HepG2 (cell line): Measurements from ENCODE around the gene UROS. TPM values are rescaled to one million over a fixed set of nuclear protein-coding genes. Genes with fewer than 3 reads are reported as not detected.

Experiments used
- ATAC-seq: fragments of 200-7000 bp; cut with Tn5 transposase; 3 replicates; pipeline ENCODE4 v1.9.1; 2020; ENCODE audit warnings: mild to moderate bottlenecking, moderate library complexity
- Bru-seq: library from RNA; stranded (reverse); fragments of 400-500 nt; gene quantifications from one replicate; lab custom pipeline; 2021; lab: Mats Ljungman, UMichigan
- BruChase-seq, 2 experiments: library from RNA; stranded (reverse); fragments of 400-500 nt; gene quantifications; one replicate each; lab custom pipeline; 2021; lab: Mats Ljungman, UMichigan
- BruUV-seq: library from RNA; stranded (reverse); fragments of 400-500 nt; replicated peaks from 2 replicates; lab custom pipeline; 2021; lab: Mats Ljungman, UMichigan
- CTCF ChIA-PET: fragments of 300-600 bp; formaldehyde crosslinking; extraction: SDS; loops from one replicate; lab custom pipeline; 2021; ENCODE audit warnings: low total read pairs, inconsistent platforms, low intra/inter-chr PET ratio; lab: Yijun Ruan, JAX
- POLR2A ChIA-PET: fragments of 350-600 bp; sonication (Branson Sonifier 250); formaldehyde crosslinking; loops from one replicate; lab custom pipeline; 2020; ENCODE audit warnings: antibody characterized with exemption, inconsistent platforms; lab: Yijun Ruan, JAX
- DNase-seq: peaks from one replicate; pipeline ENCODE4 v3.0.0-alpha.2; 2015; ENCODE audit warnings: low spot score
- FAIRE-seq: peaks from 3 replicates; lab custom pipeline; 2011; peaks lifted over from hg19 to GRCh38; lab: Jason Lieb, UNC
- H2AFZ ChIP-seq: one replicate; pipeline ENCODE4 v1.6.1; 2011; ENCODE audit warnings: low read length, inconsistent platforms
- H3K27ac ChIP-seq: fragments of 300-600 bp; 3 replicates; pipeline ENCODE4 v1.8.0; 2011; ENCODE audit warnings: mixed run types, mild to moderate bottlenecking, mixed read lengths, low read length, inconsistent platforms; ENCODE audit not compliant: insufficient read depth; ENCODE audit errors: extremely low read length
- H3K27me3 ChIP-seq, 2 experiments: fragments of 200-600 bp in 1 of 2; 2 replicates in 1 of 2; 3 replicates in 1 of 2; pipeline versions ENCODE4 v1.6.0 to v1.8.0; 2011; ENCODE audit warnings: low read length in 2 of 2, mild to moderate bottlenecking in 2 of 2, moderate library complexity in 2 of 2, inconsistent platforms in 1 of 2; ENCODE audit not compliant: insufficient read depth in 2 of 2, control insufficient read depth in 1 of 2
- H3K36me3 ChIP-seq, 2 experiments: fragments of 200-600 bp in 1 of 2; replicated peaks in 1 of 2; 2 replicates in 1 of 2; 3 replicates in 1 of 2; pipeline versions ENCODE4 v1.5.1 to v1.8.0; 2011; ENCODE audit warnings: low read length in 2 of 2, inconsistent platforms in 1 of 2; ENCODE audit not compliant: insufficient read depth in 2 of 2, control insufficient read depth in 1 of 2
- H3K4me1 ChIP-seq: 2 replicates; pipeline ENCODE4 v1.5.1; 2012; ENCODE audit warnings: low read length, inconsistent platforms; ENCODE audit not compliant: insufficient read depth
- H3K4me2 ChIP-seq: 2 replicates; pipeline ENCODE4 v1.6.0; 2011; ENCODE audit warnings: low read depth, low read length, inconsistent platforms
- H3K4me3 ChIP-seq, 3 experiments: fragments of 200-600 bp in 1 of 3; sonication (generic), shearing (Covaris generic) in 1 of 3; replicated peaks in 1 of 3; 2 replicates each; pipeline ENCODE4 v1.5.1; 2011 to 2016; ENCODE audit warnings: low read length in 3 of 3, inconsistent platforms in 2 of 3, low read depth in 2 of 3, mild to moderate bottlenecking in 2 of 3, control low read depth in 1 of 3, mixed read lengths in 1 of 3; ENCODE audit not compliant: insufficient read depth in 1 of 3
- H3K79me2 ChIP-seq: one replicate; pipeline ENCODE4 v1.6.1; 2011; ENCODE audit warnings: low read length, inconsistent platforms; ENCODE audit not compliant: insufficient read depth
- H3K9ac ChIP-seq: 2 replicates; pipeline ENCODE4 v1.6.0; 2011; ENCODE audit warnings: mild to moderate bottlenecking, low read depth, low read length, inconsistent platforms; ENCODE audit not compliant: insufficient read depth
- H3K9me3 ChIP-seq: 2 replicates; pipeline ENCODE4 v1.5.1; 2012; ENCODE audit warnings: mild to moderate bottlenecking, low read length
- H4K20me1 ChIP-seq: 2 replicates; pipeline ENCODE4 v1.6.0; 2011; ENCODE audit warnings: inconsistent platforms, mild to moderate bottlenecking, low read length, moderate library complexity; ENCODE audit not compliant: insufficient read depth
- DRAP1 ChIP-seq: IDR thresholded peaks from 2 replicates; pipeline ENCODE4 v1.6.1; 2016; ENCODE audit warnings: missing genetic modification reagents, missing compliant biosample characterization
- PCBP1 ChIP-seq: fragments of 200-400 bp; formaldehyde crosslinking; IDR thresholded peaks from 2 replicates; pipeline ENCODE4 v1.6.1; 2017; ENCODE audit warnings: mild to moderate bottlenecking, low read depth, low read length, borderline replicate concordance
- SKI ChIP-seq: fragments of 450-650 bp; IDR thresholded peaks from one replicate; pipeline ENCODE4 v1.6.1; 2018; ENCODE audit warnings: mild to moderate bottlenecking; ENCODE audit not compliant: partially characterized antibody
- ZHX2 ChIP-seq, 2 experiments: sonication (generic) in 1 of 2; formaldehyde crosslinking in 1 of 2; IDR thresholded peaks; 2 replicates each; pipeline versions ENCODE4 v1.6.1 to v1.9.0; 2014 to 2022; ENCODE audit warnings: antibody characterized with exemption in 1 of 2, borderline replicate concordance in 1 of 2, inconsistent platforms in 1 of 2, low read depth in 1 of 2, missing genetic modification reagents in 1 of 2
- WGBS: methylation state at CpG from one replicate; pipeline ENCODE4 v1.1.6; 2017; ENCODE audit warnings: low lambda C conversion rate; 5-methylcytosine and 5-hydroxymethylcytosine counted together
- in situ Hi-C: cut with HindIII; loops from 2 replicates; pipeline ENCODE4 v1.10.0; 2017; ENCODE audit warnings: low pct_unique_long_range_greater_than_20kb; ENCODE audit not compliant: extremely low pct_ligation_motif_present
- intact Hi-C: fragments of 100-400 bp; cut with micrococcal nuclease; formaldehyde crosslinking; loops from one replicate; pipeline ENCODE4 v1.10.0; 2022; ENCODE audit not compliant: unreplicated experiment
- long read RNA-seq, 2 experiments: library from RNA in 1 of 2; library from polyadenylated mRNA in 1 of 2; stranded (forward) in 1 of 2; unstranded in 1 of 2; transcript quantifications; one replicate each; pipeline ENCODE4 v2.0.0, GENCODE V29; 2019 to 2022
- polyA minus RNA-seq, 3 experiments: library from RNA; depleted of rRNA, polyadenylated mRNA; stranded (reverse); fragments of >200 nt; gene quantifications; 2 replicates each; pipeline ENCODE4 v1.2.3, GENCODE V29; 2011; ENCODE audit warnings: low replicate concordance in 1 of 3
- polyA plus RNA-seq, 8 experiments: library from polyadenylated mRNA; depleted of rRNA in 3 of 8; stranded (reverse) in 7 of 8; unstranded in 1 of 8; fragments of >200 nt; fragmentation: Illumina TruSeq in 4 of 8; extraction: Trizol in 4 of 8; gene quantifications; 2 replicates each; pipeline versions ENCODE4 v1.2.1 to v1.2.3, GENCODE V29; 2011 to 2016; ENCODE audit warnings: low read depth in 4 of 8, missing spikeins in 1 of 8, mixed read lengths in 1 of 8; ENCODE audit not compliant: insufficient read depth in 1 of 8
- total RNA-seq, 5 experiments: library from RNA; depleted of rRNA; stranded (reverse); fragments of >200 nt; fragmentation: Illumina TruSeq; extraction: Trizol; gene quantifications; 2 replicates each; pipeline ENCODE4 v1.2.3, GENCODE V29; 2016; ENCODE audit warnings: low read depth in 1 of 5
- TF ChIP-seq, protein P1 (sequence below): sonication (generic); formaldehyde crosslinking; IDR thresholded peaks from 2 replicates; pipeline ENCODE4 v1.8.1; 2023; ENCODE audit warnings: mild to moderate bottlenecking, inconsistent platforms, moderate library complexity, missing genetic modification reagents, borderline replicate concordance

Gene UROS
- total RNA-seq (2016; rRNA removed; fragmentation: Illumina TruSeq; extraction: Trizol), result 48.2 and 49.9 TPM in 2 replicates
- 146 and 149 TPM in 2 replicates for total RNA-seq (2016; cell fraction: cytosol; rRNA removed; fragmentation: Illumina TruSeq; extraction: Trizol; ENCODE audit: low read depth)
- total RNA-seq (2016; cell fraction: insoluble cytoplasmic fraction; rRNA removed; fragmentation: Illumina TruSeq; extraction: Trizol), result 43.7 and 49.8 TPM in 2 replicates
- 133 and 145 TPM in 2 replicates for total RNA-seq (2016; cell fraction: membrane; rRNA removed; fragmentation: Illumina TruSeq; extraction: Trizol)
- 33.8 and 39.7 TPM in 2 replicates for total RNA-seq (2016; cell fraction: nucleus; rRNA removed; fragmentation: Illumina TruSeq; extraction: Trizol)
- polyA plus RNA-seq (2011; rRNA removed), result 14.8 and 17.2 TPM in 2 replicates
- 12.7 and 13.9 TPM in 2 replicates for polyA plus RNA-seq (2011; cell fraction: cytosol; rRNA removed)
- polyA plus RNA-seq (2011; cell fraction: nucleus; rRNA removed), result 25.0 and 27.9 TPM in 2 replicates
- 11.1 and 18.4 TPM in 2 replicates for polyA plus RNA-seq (2012)
- 141 and 146 TPM in 2 replicates for polyA plus RNA-seq (2016; cell fraction: cytosol; fragmentation: Illumina TruSeq; extraction: Trizol; ENCODE audit: low read depth)
- polyA plus RNA-seq (2016; cell fraction: insoluble cytoplasmic fraction; fragmentation: Illumina TruSeq; extraction: Trizol; ENCODE audit: low read depth), result 42.6 and 42.7 TPM in 2 replicates
- polyA plus RNA-seq (2016; cell fraction: membrane; fragmentation: Illumina TruSeq; extraction: Trizol; ENCODE audit: low read depth), result 116 and 117 TPM in 2 replicates
- polyA plus RNA-seq (2016; cell fraction: nucleus; fragmentation: Illumina TruSeq; extraction: Trizol; ENCODE audit: insufficient read depth, low read depth), result 42.4 and 49.6 TPM in 2 replicates
- polyA minus RNA-seq (2011; rRNA and poly(A)+ RNA removed; ENCODE audit: low replicate concordance), result 17.0 and 51.4 TPM in 2 replicates
- polyA minus RNA-seq (2011; cell fraction: cytosol; rRNA and poly(A)+ RNA removed), result 7.4 and 8.4 TPM in 2 replicates
- 25.8 and 34.6 TPM in 2 replicates for polyA minus RNA-seq (2011; cell fraction: nucleus; rRNA and poly(A)+ RNA removed)
- Bru-seq, nascent RNA, result percentile 67 among the genes with signal in this experiment
- BruChase-seq, experiment 1, labeled RNA remaining after a 6-hour chase, result percentile 64 among the genes with signal in this experiment
- percentile 62 among the genes with signal in this experiment for BruChase-seq, experiment 2, labeled RNA remaining after a 2-hour chase
- long read RNA-seq, experiment 1, transcript UROS-204 (10 exons, 1,342 nt), result major isoform, 35 of 63 reads
- long read RNA-seq, experiment 1, partial matches to known transcripts, result 3 of 63 reads
- long read RNA-seq, experiment 1, other reads (novel, unspliced or antisense), result 21 of 63 reads
- long read RNA-seq, experiment 2, partial matches to known transcripts, result 7 of 69 reads
- long read RNA-seq, experiment 2, other reads (novel, unspliced or antisense), result 61 of 69 reads

- ATAC-seq (peak; percentile 87), FAIRE-seq (no peak)
- TF ChIP-seq SKI (no peak), DRAP1 (CRISPR knock-in tag) (peak; percentile 86), ZHX2 (IDR thresholded peaks at IDR 0.05; ENCODE audit: low read depth) (no peak; the same call in 1 of the 2 replicates), ZHX2 (CRISPR knock-in tag; IDR thresholded peaks at IDR 0.05; ENCODE audit: borderline replicate concordance) (peak; percentile 65; the same call in 1 of the 2 replicates), PCBP1 (0 out of 2 replicates have a peak, but pooled peaks have one; percentile 55)
- TF ChIP-seq, protein P1, sequence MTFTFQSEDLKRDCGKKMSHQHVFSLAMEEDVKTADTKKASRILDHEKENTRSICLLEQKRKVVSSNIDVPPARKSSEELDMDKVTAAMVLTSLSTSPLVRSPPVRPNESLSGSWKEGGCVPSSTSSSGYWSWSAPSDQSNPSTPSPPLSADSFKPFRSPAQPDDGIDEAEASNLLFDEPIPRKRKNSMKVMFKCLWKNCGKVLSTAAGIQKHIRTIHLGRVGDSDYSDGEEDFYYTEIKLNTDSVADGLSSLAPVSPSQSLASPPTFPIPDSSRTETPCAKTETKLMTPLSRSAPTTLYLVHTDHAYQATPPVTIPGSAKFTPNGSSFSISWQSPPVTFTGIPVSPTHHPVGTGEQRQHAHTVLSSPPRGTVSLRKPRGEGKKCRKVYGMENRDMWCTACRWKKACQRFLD (CRISPR knock-in tag), result no peak
Measured at GRCh38 chr10:125822878-125823662, at the start of gene UROS, which contains the start of gene BCCIP. TSS of gene UROS (minus strand) at chr10:125823258. CDS start at chr10:125816499, 6,759 bp downstream. TSS of gene BCCIP (plus strand) at chr10:125823546. CDS start at chr10:125823558, 12 bp downstream.

More at GRCh38 chr10:125822878-125823662, at the start of gene UROS, which contains the start of gene BCCIP:
- CTCF ChIA-PET, result no interaction called here
- Histone ChIP-seq H3K27ac (peak within 1 kb of the TSS; percentile 95), H3K79me2 (peaks cover 45% of the 10 kb centered on the region), H3K27me3 (no peaks in the 10 kb centered on the region; a peak in 1 of 5 replicates), H4K20me1 (peaks cover 10% of the 10 kb centered on the region; the same call in 1 of the 2 replicates), H3K9me3 (no peaks in the 10 kb centered on the region), H3K4me1 (peaks cover 52% of the 10 kb centered on the region), H3K4me2 (peak within 1 kb of the TSS; percentile 85), H3K9ac (peak within 1 kb of the TSS; percentile 98), H3K4me3 (peak within 1 kb of the TSS; percentile 89 to 92 (median 91)), H3K36me3 (peaks cover 11 to 12% of the 10 kb centered on the region in 2 experiments), H2AFZ (peak within 1 kb of the TSS; percentile 100)
- BruUV-seq, result no TSS peak
- intact Hi-C loops (loop anchor here (10.0 kb wide), 2 partner anchors 48 to 78 kb away; partner anchors contain the start of gene MMP21), in situ Hi-C loops (no loop called here)
- under 1% methylated on average over 48 of the region's 74 CpGs for WGBS
- DNase-seq, result peak; percentile 85
- POLR2A ChIA-PET, result interaction anchor here (0.9 to 2.0 kb wide), 5 partner anchors 9 to 45 kb away, joined by 3 to 9 read pairs (median 5); no protein-coding TSS in a partner anchor
